ENCODE measurements around the gene ATP5F1C. TPM values are rescaled to one million over a fixed set of nuclear protein-coding genes. Genes with fewer than 3 reads are reported as not detected.

The ATP5F1C gene
- total RNA-seq, 4 donors from 2014 or later = 317 to 429 (median 402) TPM

- Histone ChIP-seq H3K36me3 (no peaks in the 10 kb centered on the region), H3K27ac (peak within 1 kb of the TSS; percentile 80 to 90 (median 82)), H3K27me3 (no peaks in the 10 kb centered on the region), H3K4me3 (peak within 1 kb of the TSS; percentile 74 to 100 (median 98)), H3K9me3 (no peaks in the 10 kb centered on the region), H3K4me1 (peaks cover 19 to 31% of the 10 kb centered on the region in 2 donors)
- in situ Hi-C loops (cut with MboI; ENCODE audit: low sequenced_read_pairs in 4 of 4) = no loop called here
- DNase-seq (peak; percentile 82 to 87), ATAC-seq (peak; percentile 92)
- intact Hi-C loops (cut with DNase I; ENCODE audit: low total_unique reads) = loop anchor here (1.0 kb wide), 1 partner anchor 30 kb away; the partner anchor contains the start of gene ATP5F1C
- TF ChIP-seq CTCF (IDR thresholded peaks at IDR 0.05 in 4 of 5, conservative IDR thresholded peaks at IDR 0.05 in 1 of 5) (no peak), POLR2A (IDR thresholded peaks at IDR 0.05) (peak; percentile 32 to 57)
Measured at GRCh38 chr10:7818295-7819120, 30.5 kb downstream of the ATP5F1C start, which contains the start of gene TAF3. TAF3 (plus strand) TSS chr10:7818505; CDS start chr10:7818710, 205 bp downstream.

DNA sequence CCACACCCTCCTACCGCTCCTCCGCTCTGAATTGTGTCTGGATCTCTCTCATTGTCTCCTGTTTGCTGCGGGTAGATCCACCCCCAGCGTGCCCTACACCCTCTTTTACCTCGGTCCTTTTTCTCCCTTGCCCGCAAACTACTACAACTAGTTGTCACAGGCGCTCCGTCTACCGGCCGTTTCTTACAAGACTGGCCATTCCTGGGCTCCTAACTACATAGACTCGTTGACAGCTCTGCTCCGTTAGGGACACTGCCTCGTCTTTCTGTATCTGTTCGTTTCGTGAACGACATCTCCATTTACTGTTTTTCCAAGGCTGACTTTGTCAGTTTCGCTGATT, 31.1 kb downstream of the ATP5F1C start:
- Histone ChIP-seq H3K27me3 (no peaks in the 10 kb centered on the region), H3K27ac (peak overlapping the region; percentile 80 to 90 (median 82)), H3K36me3 (peaks cover 0 to under 1% of the 10 kb centered on the region in 2 donors), H3K9me3 (no peaks in the 10 kb centered on the region), H3K4me1 (peaks cover 19 to 31% of the 10 kb centered on the region in 2 donors), H3K4me3 (peak overlapping the region; percentile 74 to 100 (median 98))
- intact Hi-C loops (cut with DNase I; ENCODE audit: low total_unique reads) = no loop called here
- in situ Hi-C loops (cut with MboI; ENCODE audit: low sequenced_read_pairs in 4 of 4) = no loop called here
- peak in 2 of 5 experiments; percentile 21 to 26 for TF ChIP-seq CTCF (IDR thresholded peaks at IDR 0.05 in 4 of 5, conservative IDR thresholded peaks at IDR 0.05 in 1 of 5)
- no peak for TF ChIP-seq POLR2A (IDR thresholded peaks at IDR 0.05)
- DNase-seq = peak in 1 of 2 donors; percentile 35
- peak; percentile 73 to 77 for ATAC-seq

GRCh38 chr10:7824251-7824650, 36.3 kb downstream of the ATP5F1C start:
- DNase-seq = no peak
- H3K27ac ChIP-seq = no peak overlapping the region
- TF ChIP-seq POLR2A (IDR thresholded peaks at IDR 0.05) (no peak), CTCF (IDR thresholded peaks at IDR 0.05 in 4 of 5, conservative IDR thresholded peaks at IDR 0.05 in 1 of 5) (no peak)

DNA sequence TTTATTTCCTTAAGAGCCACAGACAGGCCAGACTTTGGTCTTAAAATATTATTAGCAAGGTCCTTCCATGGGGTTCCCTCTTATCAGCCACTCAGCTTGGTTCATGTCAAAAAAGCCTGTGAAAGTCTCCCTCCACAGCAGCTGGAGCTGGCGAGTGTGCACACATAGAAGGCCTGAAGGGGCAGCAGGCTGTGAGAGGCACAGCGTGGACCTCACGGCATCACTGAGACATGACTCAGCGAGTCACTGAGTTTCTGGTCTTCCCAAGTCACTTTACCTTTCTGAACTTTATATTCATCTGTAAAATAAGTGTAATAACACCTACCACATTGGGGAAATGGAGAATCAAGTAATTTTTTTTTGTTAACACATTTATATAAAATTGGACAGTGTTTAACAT, 39.0 kb downstream of the ATP5F1C start:
- no peak for ATAC-seq
- intact Hi-C loops (cut with DNase I; ENCODE audit: low total_unique reads) = loop anchor here (10.0 kb wide), 1 partner anchor 138 kb away; no protein-coding TSS in a partner anchor

More at GRCh38 chr10:7824251-7824650, 36.3 kb downstream of the ATP5F1C start:
- intact Hi-C loops (cut with DNase I; ENCODE audit: low total_unique reads) = loop anchor here (10.0 kb wide), 1 partner anchor 141 kb away; no protein-coding TSS in a partner anchor
- Histone ChIP-seq H3K27me3 (no peaks in the 10 kb centered on the region), H3K4me1 (peaks cover 12 to 23% of the 10 kb centered on the region in 2 donors), H3K4me3 (no peak overlapping the region), H3K9me3 (no peaks in the 10 kb centered on the region), H3K36me3 (peaks cover 6 to 19% of the 10 kb centered on the region in 2 donors)
- no peak for ATAC-seq
- in situ Hi-C loops (cut with MboI; ENCODE audit: low sequenced_read_pairs in 4 of 4) = no loop called here

More for the DNA sequence above, 39.0 kb downstream of the ATP5F1C start:
- in situ Hi-C loops (cut with MboI; ENCODE audit: low sequenced_read_pairs in 4 of 4) = no loop called here
- Histone ChIP-seq H3K27me3 (no peaks in the 10 kb centered on the region), H3K4me1 (peaks cover 0 to 22% of the 10 kb centered on the region in 2 donors), H3K9me3 (no peaks in the 10 kb centered on the region), H3K36me3 (peaks cover 6 to 19% of the 10 kb centered on the region in 2 donors), H3K27ac (no peak overlapping the region), H3K4me3 (no peak overlapping the region)
- no peak for TF ChIP-seq CTCF (IDR thresholded peaks at IDR 0.05 in 4 of 5, conservative IDR thresholded peaks at IDR 0.05 in 1 of 5)
- TF ChIP-seq POLR2A (IDR thresholded peaks at IDR 0.05) = no peak
- DNase-seq = no peak
